Osteocyte (in vitro differentiated cells): ENCODE measurements around the gene RRAGB. TPM values are rescaled to one million over a fixed set of nuclear protein-coding genes. Genes with fewer than 3 reads are reported as not detected.
"Not testable (repeated sequence)": the region's sequence is repeated elsewhere in the genome, so short reads cannot be mapped to it uniquely, and the experiment has no call there.

Source experiments
- DNase-seq: peaks from one replicate; pipeline ENCODE4 v3.0.0; 2021; ENCODE audit warnings: mixed read lengths; ENCODE audit not compliant: unreplicated experiment; ENCODE audit errors: extremely low spot score
- H3K27ac Mint-ChIP-seq: one replicate; pipeline ENCODE4 v1.8.0; 2021; ENCODE audit warnings: mild to moderate bottlenecking, mixed read lengths; ENCODE audit not compliant: unreplicated experiment
- H3K27me3 Mint-ChIP-seq: one replicate; pipeline ENCODE4 v1.8.0; 2021; ENCODE audit warnings: mixed read lengths; ENCODE audit not compliant: unreplicated experiment
- H3K36me3 Mint-ChIP-seq: one replicate; pipeline ENCODE4 v1.8.0; 2021; ENCODE audit warnings: mixed read lengths; ENCODE audit not compliant: unreplicated experiment
- H3K4me1 Mint-ChIP-seq: one replicate; pipeline ENCODE4 v1.8.0; 2021; ENCODE audit warnings: mixed read lengths; ENCODE audit not compliant: unreplicated experiment
- H3K4me3 Mint-ChIP-seq: one replicate; pipeline ENCODE4 v1.8.0; 2021; ENCODE audit warnings: mild to moderate bottlenecking, moderate library complexity, mixed read lengths; ENCODE audit not compliant: unreplicated experiment
- H3K9me3 Mint-ChIP-seq: one replicate; pipeline ENCODE4 v1.8.0; 2021; ENCODE audit warnings: mixed read lengths; ENCODE audit not compliant: unreplicated experiment
- long read RNA-seq: library from polyadenylated mRNA; unstranded; transcript quantifications from one replicate; pipeline ENCODE4 v2.0.0, GENCODE V29; 2021
- total RNA-seq: library from RNA; stranded (reverse); gene quantifications from 2 replicates; pipeline ENCODE4 v1.2.1, GENCODE V29; 2021
- TF ChIP-seq, protein P1 (sequence below): fragments of 200-600 bp; sonication (generic); IDR thresholded peaks from 2 replicates; pipeline ENCODE4 v1.5.0; 2021; ENCODE audit warnings: antibody characterized with exemption, mild to moderate bottlenecking, moderate library complexity

The RRAGB gene, protein sequence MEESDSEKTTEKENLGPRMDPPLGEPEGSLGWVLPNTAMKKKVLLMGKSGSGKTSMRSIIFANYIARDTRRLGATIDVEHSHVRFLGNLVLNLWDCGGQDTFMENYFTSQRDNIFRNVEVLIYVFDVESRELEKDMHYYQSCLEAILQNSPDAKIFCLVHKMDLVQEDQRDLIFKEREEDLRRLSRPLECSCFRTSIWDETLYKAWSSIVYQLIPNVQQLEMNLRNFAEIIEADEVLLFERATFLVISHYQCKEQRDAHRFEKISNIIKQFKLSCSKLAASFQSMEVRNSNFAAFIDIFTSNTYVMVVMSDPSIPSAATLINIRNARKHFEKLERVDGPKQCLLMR
- 30.3 and 31.5 TPM in 2 replicates for total RNA-seq
- long read RNA-seq, transcript RRAGB-202 (10 exons, 2,061 nt), result major isoform, 210 of 311 reads
- long read RNA-seq, transcript RRAGB-201 (11 exons, 1,573 nt), result minor isoform, 16 of 311 reads
- long read RNA-seq, partial matches to known transcripts, result 31 of 311 reads
- long read RNA-seq, other reads (novel, unspliced or antisense), result 54 of 311 reads

DNA sequence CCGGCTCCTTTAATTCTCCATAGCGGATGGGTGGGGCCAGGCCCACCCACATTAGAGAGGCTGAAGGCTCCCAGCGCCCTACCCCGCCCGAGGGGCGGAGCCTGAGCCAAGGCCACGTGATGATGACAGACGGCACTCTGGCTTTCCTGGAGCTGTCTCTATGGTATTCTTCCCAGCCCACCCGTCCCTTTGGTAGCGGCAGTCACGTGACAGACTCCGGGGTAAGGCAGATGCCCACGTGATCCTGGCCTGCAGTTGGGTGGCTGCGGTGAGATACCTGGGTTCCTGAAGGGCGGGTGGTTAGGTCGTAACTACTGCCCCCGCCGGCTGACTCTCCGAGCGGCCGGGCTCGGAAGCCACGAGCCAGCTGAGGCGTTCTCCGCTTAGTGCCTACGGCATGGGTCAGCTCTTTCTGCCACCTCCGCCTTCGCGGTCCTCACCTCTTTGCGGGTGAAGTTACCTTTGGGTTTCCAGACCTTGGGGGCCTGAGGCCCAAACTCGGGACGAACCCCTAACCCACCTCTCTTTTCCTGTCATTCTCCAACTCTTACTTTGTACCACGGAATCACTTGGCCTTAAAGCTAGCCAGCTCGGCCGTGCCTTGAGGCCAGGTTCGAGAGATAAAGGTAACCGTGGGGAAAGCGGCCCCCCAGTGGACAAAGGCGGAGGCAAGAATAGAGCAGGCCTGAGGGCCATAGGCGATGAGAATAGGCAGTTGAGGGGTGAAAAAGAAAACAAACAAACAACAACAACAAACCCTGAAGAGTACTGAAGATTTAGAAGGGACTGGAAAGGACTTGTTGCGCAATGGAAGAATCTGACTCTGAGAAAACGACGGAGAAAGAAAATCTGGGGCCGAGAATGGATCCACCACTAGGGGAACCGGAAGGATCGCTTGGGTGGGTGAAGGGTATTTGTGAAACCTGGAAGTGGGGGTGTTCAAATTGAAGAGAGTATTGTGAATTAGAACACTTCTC lies at the start of gene RRAGB:
TSS of gene RRAGB (plus strand) at position 229 of the 977 bp plus-strand sequence. CDS start at position 808, 579 bp downstream.
- peak within 1 kb of the TSS; percentile 82 for H3K27ac Mint-ChIP-seq

GRCh38 chrX:55668084-55668483 lies 49.5 kb upstream of the RRAGB start:
- peaks cover 46% of the 10 kb centered on the region for H3K9me3 Mint-ChIP-seq
- DNase-seq, result no peak
- H3K27me3 Mint-ChIP-seq, result no peaks in the 10 kb centered on the region
- H3K4me3 Mint-ChIP-seq, result no peak overlapping the region
- H3K27ac Mint-ChIP-seq, result no peak overlapping the region
- H3K36me3 Mint-ChIP-seq, result no peaks in the 10 kb centered on the region
- TF ChIP-seq, protein P1, sequence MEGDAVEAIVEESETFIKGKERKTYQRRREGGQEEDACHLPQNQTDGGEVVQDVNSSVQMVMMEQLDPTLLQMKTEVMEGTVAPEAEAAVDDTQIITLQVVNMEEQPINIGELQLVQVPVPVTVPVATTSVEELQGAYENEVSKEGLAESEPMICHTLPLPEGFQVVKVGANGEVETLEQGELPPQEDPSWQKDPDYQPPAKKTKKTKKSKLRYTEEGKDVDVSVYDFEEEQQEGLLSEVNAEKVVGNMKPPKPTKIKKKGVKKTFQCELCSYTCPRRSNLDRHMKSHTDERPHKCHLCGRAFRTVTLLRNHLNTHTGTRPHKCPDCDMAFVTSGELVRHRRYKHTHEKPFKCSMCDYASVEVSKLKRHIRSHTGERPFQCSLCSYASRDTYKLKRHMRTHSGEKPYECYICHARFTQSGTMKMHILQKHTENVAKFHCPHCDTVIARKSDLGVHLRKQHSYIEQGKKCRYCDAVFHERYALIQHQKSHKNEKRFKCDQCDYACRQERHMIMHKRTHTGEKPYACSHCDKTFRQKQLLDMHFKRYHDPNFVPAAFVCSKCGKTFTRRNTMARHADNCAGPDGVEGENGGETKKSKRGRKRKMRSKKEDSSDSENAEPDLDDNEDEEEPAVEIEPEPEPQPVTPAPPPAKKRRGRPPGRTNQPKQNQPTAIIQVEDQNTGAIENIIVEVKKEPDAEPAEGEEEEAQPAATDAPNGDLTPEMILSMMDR, result no peak
- no peaks in the 10 kb centered on the region for H3K4me1 Mint-ChIP-seq

More for the DNA sequence above, at the start of gene RRAGB:
- Mint-ChIP-seq H3K4me3 (peak within 1 kb of the TSS; percentile 85), H3K4me1 (peaks cover 13% of the 10 kb centered on the region), H3K36me3 (peaks cover 10% of the 10 kb centered on the region), H3K9me3 (peaks cover 7% of the 10 kb centered on the region), H3K27me3 (no peaks in the 10 kb centered on the region)
- TF ChIP-seq, protein P1, result peak; percentile 59
- peak; percentile 96 for DNase-seq

DNA sequence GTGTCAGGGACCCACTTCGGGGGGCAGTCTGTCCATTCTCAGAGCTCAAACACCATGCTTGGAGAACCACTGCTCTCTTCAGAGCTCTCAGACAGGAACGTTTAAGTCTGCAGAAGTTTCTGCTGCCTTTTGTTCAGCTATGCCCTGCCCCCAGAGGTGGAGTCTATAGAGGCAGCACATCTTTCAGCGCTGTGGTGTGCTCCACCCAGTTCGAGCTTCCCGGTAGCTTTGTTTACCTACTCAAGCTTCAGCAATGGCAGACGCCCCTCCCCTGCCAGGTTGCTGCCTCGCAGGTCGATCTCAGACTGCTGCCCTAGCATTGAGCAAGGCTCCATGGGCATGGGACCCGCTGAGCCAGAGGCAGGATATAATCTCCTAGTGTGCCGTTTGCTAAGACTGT lies 29.0 kb upstream of the RRAGB start:
- not testable (repeated sequence) for H3K27ac Mint-ChIP-seq, H3K36me3 Mint-ChIP-seq, H3K4me3 Mint-ChIP-seq, H3K4me1 Mint-ChIP-seq, H3K27me3 Mint-ChIP-seq
- DNase-seq, result peak; percentile 80
- H3K9me3 Mint-ChIP-seq, result peaks cover 31% of the 10 kb centered on the region

GRCh38 chrX:55695227-55696018 lies 22.1 kb upstream of the RRAGB start:
- Mint-ChIP-seq H3K4me1 (no peaks in the 10 kb centered on the region), H3K36me3 (no peaks in the 10 kb centered on the region), H3K9me3 (no peaks in the 10 kb centered on the region), H3K27ac (no peak overlapping the region), H3K27me3 (no peaks in the 10 kb centered on the region), H3K4me3 (no peak overlapping the region)
- TF ChIP-seq, protein P1, result no peak
- no peak for DNase-seq

DNA sequence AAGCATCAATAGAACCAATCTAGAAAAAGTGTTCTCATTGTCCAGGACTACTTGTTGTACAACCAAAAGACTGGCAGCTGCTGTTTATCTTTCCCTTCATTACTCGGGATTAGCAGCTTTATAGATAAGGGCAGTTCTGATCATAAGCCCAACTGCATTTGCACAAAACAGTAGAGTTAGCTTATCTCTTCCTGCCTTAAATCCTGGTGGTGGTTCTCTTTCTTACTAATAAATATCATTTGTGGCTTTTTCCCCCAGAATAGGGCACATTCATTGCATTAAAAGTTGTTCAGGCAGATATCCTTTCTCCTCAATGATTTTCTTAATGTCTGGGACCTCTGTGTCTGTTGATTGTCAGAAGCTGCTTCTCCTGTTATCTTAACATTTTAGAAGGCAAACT lies 20.2 kb upstream of the RRAGB start:
- Mint-ChIP-seq H3K4me3 (no peak overlapping the region), H3K27ac (no peak overlapping the region), H3K9me3 (no peaks in the 10 kb centered on the region), H3K27me3 (no peaks in the 10 kb centered on the region), H3K4me1 (no peaks in the 10 kb centered on the region), H3K36me3 (no peaks in the 10 kb centered on the region)
- TF ChIP-seq, protein P1, result no peak
- no peak for DNase-seq
